AG08396 (cell line): ENCODE measurements around the gene DPP4.

Experiments used
- DNase-seq: peaks from one replicate; pipeline ENCODE4 v3.0.0; 2012; ENCODE audit warnings: low spot score, mixed read lengths

The DPP4 gene

GRCh38 chr2:162085090-162085891 is 11.3 kb upstream of the DPP4 start:
- peak; percentile 58 for DNase-seq

- DNase-seq = no peak
Measured at GRCh38 chr2:162084536-162084935, 10.5 kb upstream of the DPP4 start.

- DNase-seq = no peak
Measured at GRCh38 chr2:162082681-162083080, 8.7 kb upstream of the DPP4 start.

GRCh38 chr2:162082036-162082435 is 8.0 kb upstream of the DPP4 start:
- no peak for DNase-seq

- DNase-seq = no peak
Measured at GRCh38 chr2:162079514-162079913, 5.5 kb upstream of the DPP4 start.

GRCh38 chr2:162075689-162076132 is 1.7 kb upstream of the DPP4 start:
- DNase-seq = no peak

- DNase-seq = no peak
Measured at GRCh38 chr2:162074928-162075688, 1.1 kb upstream of the DPP4 start.

GRCh38 chr2:162074632-162074895 is 549 bp upstream of the DPP4 start:
- no peak for DNase-seq

- DNase-seq = no peak
Measured at GRCh38 chr2:162072976-162073887, 783 bp downstream of the DPP4 start.

- DNase-seq = peak; percentile 75
Measured at GRCh38 chr2:162072181-162072702, 1.8 kb downstream of the DPP4 start.

GRCh38 chr2:162071001-162071400 is 3.0 kb downstream of the DPP4 start:
- DNase-seq = no peak

GRCh38 chr2:162070228-162070936 is 3.6 kb downstream of the DPP4 start:
- no peak for DNase-seq

GRCh38 chr2:162069267-162069903 is 4.6 kb downstream of the DPP4 start:
- no peak for DNase-seq

GRCh38 chr2:162067596-162067995 is 6.4 kb downstream of the DPP4 start:
- DNase-seq = no peak

- no peak for DNase-seq
Measured at GRCh38 chr2:162065767-162066166, 8.2 kb downstream of the DPP4 start.

GRCh38 chr2:162063899-162064298 is 10.1 kb downstream of the DPP4 start:
- DNase-seq = no peak

GRCh38 chr2:162063281-162063680 is 10.7 kb downstream of the DPP4 start:
- DNase-seq = no peak

GRCh38 chr2:162062559-162062958 is 11.5 kb downstream of the DPP4 start:
- DNase-seq = no peak

GRCh38 chr2:162061021-162061420 is 13.0 kb downstream of the DPP4 start:
- no peak for DNase-seq

GRCh38 chr2:162060532-162060931 is 13.5 kb downstream of the DPP4 start:
- no peak for DNase-seq
